ENCODE data around the gene TBXA2R.

DNA sequence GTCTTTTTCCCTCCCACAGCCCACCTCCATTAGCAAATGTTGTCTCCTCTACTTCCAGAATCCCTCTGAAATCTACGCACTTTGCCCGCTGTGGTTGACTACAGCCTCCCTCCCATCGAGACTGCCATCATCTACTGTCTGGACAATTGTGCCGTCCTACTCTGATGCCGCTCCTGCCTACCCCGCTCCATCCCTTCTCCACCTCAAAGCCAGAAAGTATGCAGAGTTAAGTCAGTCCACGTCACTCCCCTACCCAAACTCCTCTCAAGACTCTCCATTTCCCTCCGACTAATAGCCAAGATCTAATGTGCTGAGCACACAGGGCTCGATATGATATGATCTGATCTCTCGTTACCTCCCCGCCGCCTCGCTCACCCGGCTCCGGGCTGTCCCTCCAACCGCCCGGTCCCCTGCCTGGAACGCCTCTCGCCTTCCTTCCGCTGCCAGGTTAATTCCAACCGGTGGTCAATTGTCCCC, 19.4 kb upstream of the TBXA2R start:
- TF ChIP-seq, protein P1, sequence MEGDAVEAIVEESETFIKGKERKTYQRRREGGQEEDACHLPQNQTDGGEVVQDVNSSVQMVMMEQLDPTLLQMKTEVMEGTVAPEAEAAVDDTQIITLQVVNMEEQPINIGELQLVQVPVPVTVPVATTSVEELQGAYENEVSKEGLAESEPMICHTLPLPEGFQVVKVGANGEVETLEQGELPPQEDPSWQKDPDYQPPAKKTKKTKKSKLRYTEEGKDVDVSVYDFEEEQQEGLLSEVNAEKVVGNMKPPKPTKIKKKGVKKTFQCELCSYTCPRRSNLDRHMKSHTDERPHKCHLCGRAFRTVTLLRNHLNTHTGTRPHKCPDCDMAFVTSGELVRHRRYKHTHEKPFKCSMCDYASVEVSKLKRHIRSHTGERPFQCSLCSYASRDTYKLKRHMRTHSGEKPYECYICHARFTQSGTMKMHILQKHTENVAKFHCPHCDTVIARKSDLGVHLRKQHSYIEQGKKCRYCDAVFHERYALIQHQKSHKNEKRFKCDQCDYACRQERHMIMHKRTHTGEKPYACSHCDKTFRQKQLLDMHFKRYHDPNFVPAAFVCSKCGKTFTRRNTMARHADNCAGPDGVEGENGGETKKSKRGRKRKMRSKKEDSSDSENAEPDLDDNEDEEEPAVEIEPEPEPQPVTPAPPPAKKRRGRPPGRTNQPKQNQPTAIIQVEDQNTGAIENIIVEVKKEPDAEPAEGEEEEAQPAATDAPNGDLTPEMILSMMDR (IDR thresholded peaks at IDR 0.05; ENCODE audit: insufficient read depth, low read length) = no peak
- no peak for TF ChIP-seq POLR2AphosphoS5 (IDR thresholded peaks at IDR 0.05; ENCODE audit: low read depth)
- no peak for TF ChIP-seq GABPA (IDR thresholded peaks at IDR 0.05; ENCODE audit: low read depth)
- no peak for TF ChIP-seq REST (IDR thresholded peaks at IDR 0.05; ENCODE audit: insufficient replicate concordance, low read depth)
- no peak for TF ChIP-seq SPI1 (IDR thresholded peaks at IDR 0.05; ENCODE audit: borderline replicate concordance, low read depth)
